Ectodermal cell (in vitro differentiated cells): Measurements from ENCODE around the gene PSTK.

Experiments
- H3K27ac ChIP-seq: 2 replicates; pipeline ENCODE4 v1.7.0; 2013; ENCODE audit warnings: mild to moderate bottlenecking, low read depth, low read length; ENCODE audit not compliant: insufficient read depth, poor library complexity, severe bottlenecking
- H3K27me3 ChIP-seq: 2 replicates; pipeline ENCODE4 v1.7.0; 2013; ENCODE audit warnings: mild to moderate bottlenecking, low read length; ENCODE audit not compliant: insufficient read depth, control insufficient read depth, poor library complexity, severe bottlenecking
- H3K36me3 ChIP-seq: one replicate; pipeline ENCODE4 v1.7.0; 2013; ENCODE audit warnings: low read length; ENCODE audit not compliant: control insufficient read depth, insufficient read depth
- H3K4me1 ChIP-seq: one replicate; pipeline ENCODE4 v1.7.0; 2013; ENCODE audit warnings: low read length; ENCODE audit not compliant: control insufficient read depth, insufficient read depth
- H3K4me3 ChIP-seq: 2 replicates; pipeline ENCODE4 v1.7.0; 2013; ENCODE audit warnings: low read depth, low read length, control low read depth; ENCODE audit not compliant: insufficient read depth
- H3K9me3 ChIP-seq: 2 replicates; pipeline ENCODE4 v1.7.0; 2013; ENCODE audit warnings: mild to moderate bottlenecking, low read length, moderate library complexity; ENCODE audit not compliant: control insufficient read depth
- WGBS, 2 experiments: methylation state at CpG; one replicate each; pipeline ENCODE4 v1.1.7; 2013; ENCODE audit warnings: missing lambda C conversion rate in 2 of 2; 5-methylcytosine and 5-hydroxymethylcytosine counted together

The PSTK gene

DNA sequence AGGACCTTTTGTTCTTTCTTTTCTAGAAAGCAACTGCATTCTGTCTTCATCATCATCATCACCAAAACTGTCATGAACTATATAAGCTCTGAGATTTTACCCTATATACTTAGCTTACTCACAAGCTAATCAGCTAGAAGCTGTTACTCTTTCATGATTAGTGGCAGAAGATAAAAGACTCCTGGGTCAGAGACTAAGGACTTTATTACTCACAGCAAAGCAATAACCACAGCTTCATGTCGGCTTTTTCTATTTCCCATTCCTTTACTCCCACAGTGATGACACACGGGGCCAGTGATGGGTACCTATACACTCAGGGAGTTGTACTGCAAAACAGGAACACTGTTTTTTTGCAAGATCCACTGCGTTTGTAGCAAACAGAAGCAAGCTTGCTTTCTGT lies 17.8 kb upstream of the PSTK start:
- Histone ChIP-seq H3K9me3 (no peaks in the 10 kb centered on the region), H3K4me3 (no peak overlapping the region), H3K4me1 (no peaks in the 10 kb centered on the region), H3K36me3 (no peaks in the 10 kb centered on the region), H3K27ac (no peak overlapping the region), H3K27me3 (no peaks in the 10 kb centered on the region)
- 72 to 74% methylated on average over 3 of the region's 3 CpGs for WGBS, 2 experiments

DNA sequence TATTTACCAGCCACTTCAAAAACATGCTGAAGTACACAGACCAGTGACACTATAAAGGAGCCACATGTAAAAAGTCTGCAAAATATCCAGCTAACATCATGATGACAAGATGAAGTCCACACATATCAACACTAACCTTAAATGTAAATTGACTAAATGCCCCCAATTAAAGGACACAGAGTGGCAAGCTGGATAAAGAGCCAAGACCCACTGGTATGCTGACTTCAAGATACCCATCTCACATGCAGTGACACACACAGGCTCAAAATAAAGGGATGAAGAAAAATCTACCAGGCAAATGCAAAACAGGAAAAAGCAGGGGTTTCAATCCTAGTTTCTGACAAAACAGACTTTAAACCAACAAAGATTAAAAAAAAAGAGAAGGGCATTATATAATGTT lies 13.3 kb upstream of the PSTK start:
- peaks cover 3% of the 10 kb centered on the region for H3K9me3 ChIP-seq
- H3K4me1 ChIP-seq: no peaks in the 10 kb centered on the region
- no peaks in the 10 kb centered on the region for H3K36me3 ChIP-seq
- H3K4me3 ChIP-seq: no peak overlapping the region
- H3K27ac ChIP-seq: no peak overlapping the region
- H3K27me3 ChIP-seq: no peaks in the 10 kb centered on the region

DNA sequence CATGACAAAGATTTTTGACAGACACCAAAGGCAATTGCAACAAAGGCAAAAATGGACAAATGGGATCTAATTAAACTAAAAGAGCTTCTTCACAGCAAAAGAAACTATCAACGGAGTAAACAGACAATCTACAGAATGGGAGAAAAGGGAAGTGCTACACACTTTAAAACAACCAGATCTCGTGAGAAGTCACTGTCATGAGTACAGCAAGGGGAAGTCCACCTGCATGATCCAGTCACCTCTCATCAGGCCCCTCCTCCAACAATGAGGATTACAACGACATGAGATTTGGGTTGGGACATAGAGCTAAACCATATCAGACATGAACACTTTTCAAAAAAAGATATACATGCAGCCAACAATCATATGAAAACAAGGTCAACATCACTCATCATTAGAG lies 11.5 kb upstream of the PSTK start:
- no peaks in the 10 kb centered on the region for H3K4me1 ChIP-seq
- no peak overlapping the region for H3K27ac ChIP-seq
- no peaks in the 10 kb centered on the region for H3K27me3 ChIP-seq
- WGBS, 2 experiments: 89 to 90% methylated on average over 3 of the region's 3 CpGs
- H3K36me3 ChIP-seq: no peaks in the 10 kb centered on the region
- no peak overlapping the region for H3K4me3 ChIP-seq
- peaks cover 3% of the 10 kb centered on the region for H3K9me3 ChIP-seq

DNA sequence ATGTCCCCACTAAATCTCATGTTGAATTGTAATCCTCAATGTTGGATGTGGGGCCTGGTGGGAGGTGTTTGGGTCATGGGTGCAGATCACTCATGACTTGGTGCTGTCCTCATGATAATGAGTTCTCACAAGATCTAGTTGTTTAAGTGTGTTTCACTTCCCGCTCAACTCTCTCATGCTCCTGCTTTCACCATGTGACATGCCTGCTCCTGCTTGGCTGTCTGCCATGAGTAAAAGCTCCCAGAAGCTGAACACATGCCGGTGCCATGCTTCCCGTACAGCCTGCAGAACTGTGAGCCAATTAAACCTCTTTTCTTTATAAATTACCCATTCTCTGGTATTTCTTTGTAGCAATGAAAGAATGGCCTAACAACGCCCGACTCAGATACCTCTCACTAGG lies 6.2 kb upstream of the PSTK start:
- no peaks in the 10 kb centered on the region for H3K27me3 ChIP-seq
- no peaks in the 10 kb centered on the region for H3K4me1 ChIP-seq
- no peaks in the 10 kb centered on the region for H3K9me3 ChIP-seq
- H3K36me3 ChIP-seq: no peaks in the 10 kb centered on the region
- no peak overlapping the region for H3K4me3 ChIP-seq
- WGBS, 2 experiments: 89 to 95% methylated on average over 5 of the region's 5 CpGs
- no peak overlapping the region for H3K27ac ChIP-seq

DNA sequence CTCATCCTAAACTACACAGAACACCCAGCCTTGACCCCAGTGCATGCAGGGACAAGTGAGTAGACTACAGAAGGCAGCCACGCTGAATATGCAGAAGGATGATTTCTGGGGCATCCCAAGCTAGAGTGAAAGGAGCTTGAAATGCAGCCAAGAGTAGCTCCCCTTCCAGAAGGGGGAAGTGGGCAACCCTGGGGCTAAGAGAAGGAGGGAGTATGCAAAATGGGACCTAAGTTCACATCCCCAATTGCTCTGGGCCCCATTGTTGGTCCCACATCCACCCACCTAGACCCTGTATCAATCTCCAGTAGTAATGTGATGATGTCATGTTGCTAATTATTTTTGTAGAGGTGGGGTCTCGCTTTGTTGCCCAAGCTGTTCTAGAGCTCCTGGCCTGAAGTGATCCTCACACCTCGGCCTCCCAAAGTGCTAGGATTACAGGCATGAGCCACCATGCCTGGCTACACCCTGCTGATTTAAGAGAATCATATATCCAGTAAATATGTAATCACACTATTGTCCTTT lies 5.6 kb upstream of the PSTK start:
- Histone ChIP-seq H3K36me3 (no peaks in the 10 kb centered on the region), H3K9me3 (no peaks in the 10 kb centered on the region), H3K4me3 (no peak overlapping the region), H3K4me1 (no peaks in the 10 kb centered on the region), H3K27me3 (no peaks in the 10 kb centered on the region), H3K27ac (no peak overlapping the region)
- WGBS, 2 experiments: 81 to 83% methylated on average over 3 of the region's 3 CpGs

DNA sequence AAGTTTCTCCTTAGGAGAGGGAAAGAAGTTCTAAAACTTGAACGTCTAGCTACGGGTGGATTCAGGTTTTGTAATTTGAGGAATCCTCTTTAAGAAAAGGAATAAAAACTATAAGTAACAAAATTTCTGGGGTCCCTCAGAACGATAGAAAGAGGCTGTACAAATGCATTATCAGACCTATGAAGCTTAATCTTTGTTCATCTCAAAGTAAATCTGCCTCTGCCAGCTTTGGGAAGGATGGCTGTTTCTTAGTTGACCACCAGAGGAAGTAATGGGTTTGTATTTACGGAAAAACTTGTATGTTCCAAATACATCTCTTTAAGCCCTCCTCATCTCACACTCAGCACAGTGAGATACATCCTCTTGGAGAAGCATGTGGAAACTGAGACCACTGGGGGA lies 864 bp downstream of the PSTK start:
- 23 to 41% methylated on average over 3 of the region's 4 CpGs for WGBS, 2 experiments
- no peak overlapping the region for H3K27ac ChIP-seq

DNA sequence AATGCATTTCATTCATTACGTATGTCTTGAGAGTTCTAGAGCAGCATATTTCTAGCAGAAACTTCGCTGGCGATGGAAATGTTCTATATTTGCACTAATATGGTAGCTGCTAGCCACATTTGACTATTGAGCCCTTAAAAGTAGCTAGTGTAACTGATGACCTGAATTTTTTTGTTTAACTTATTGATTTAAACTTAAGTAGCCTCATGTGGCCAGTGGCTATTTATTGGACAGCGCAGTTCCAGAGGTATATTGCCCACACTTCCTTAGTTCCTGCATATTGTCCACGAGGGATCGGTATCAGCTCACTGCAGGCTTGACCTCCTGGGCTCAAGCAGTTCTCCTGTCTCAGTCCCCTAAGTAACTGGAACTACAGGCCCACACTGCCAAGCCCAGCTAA lies 3.7 kb downstream of the PSTK start:
- no peaks in the 10 kb centered on the region for H3K4me1 ChIP-seq
- H3K27me3 ChIP-seq: no peaks in the 10 kb centered on the region
- 92 to 94% methylated on average over 6 of the region's 6 CpGs for WGBS, 2 experiments
- no peak overlapping the region for H3K4me3 ChIP-seq
- no peak overlapping the region for H3K27ac ChIP-seq
- H3K36me3 ChIP-seq: peaks cover 4% of the 10 kb centered on the region
- H3K9me3 ChIP-seq: no peaks in the 10 kb centered on the region

More for the DNA sequence above, 864 bp downstream of the PSTK start:
- Histone ChIP-seq H3K4me1 (no peaks in the 10 kb centered on the region), H3K36me3 (peaks cover 4% of the 10 kb centered on the region), H3K9me3 (no peaks in the 10 kb centered on the region), H3K27me3 (no peaks in the 10 kb centered on the region), H3K4me3 (peak overlapping the region; percentile 77)

DNA sequence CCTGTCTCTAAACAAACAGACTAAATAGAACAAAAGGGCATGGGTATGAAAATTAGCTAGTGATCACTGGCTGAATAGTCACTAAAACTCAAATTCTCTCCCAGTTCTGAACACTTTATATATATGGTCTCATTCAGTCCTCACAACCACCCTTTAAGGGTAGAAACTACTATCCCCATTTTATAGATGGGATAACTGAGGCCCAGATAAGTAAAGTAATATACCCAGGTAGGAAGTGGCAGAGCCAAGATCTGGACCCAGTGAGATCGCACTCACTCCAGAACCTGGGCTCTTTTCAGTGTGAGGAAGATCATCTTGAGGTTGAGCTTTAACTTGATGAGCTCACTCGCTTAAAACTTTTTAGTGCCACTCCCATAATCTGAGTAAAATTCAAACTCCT lies 4.5 kb downstream of the PSTK start:
- no peak overlapping the region for H3K4me3 ChIP-seq
- H3K27ac ChIP-seq: no peak overlapping the region
- H3K9me3 ChIP-seq: no peaks in the 10 kb centered on the region
- peaks cover 4% of the 10 kb centered on the region for H3K36me3 ChIP-seq
- 96% methylated on average over 2 of the region's 2 CpGs for WGBS, 2 experiments
- H3K4me1 ChIP-seq: no peaks in the 10 kb centered on the region
- no peaks in the 10 kb centered on the region for H3K27me3 ChIP-seq

DNA sequence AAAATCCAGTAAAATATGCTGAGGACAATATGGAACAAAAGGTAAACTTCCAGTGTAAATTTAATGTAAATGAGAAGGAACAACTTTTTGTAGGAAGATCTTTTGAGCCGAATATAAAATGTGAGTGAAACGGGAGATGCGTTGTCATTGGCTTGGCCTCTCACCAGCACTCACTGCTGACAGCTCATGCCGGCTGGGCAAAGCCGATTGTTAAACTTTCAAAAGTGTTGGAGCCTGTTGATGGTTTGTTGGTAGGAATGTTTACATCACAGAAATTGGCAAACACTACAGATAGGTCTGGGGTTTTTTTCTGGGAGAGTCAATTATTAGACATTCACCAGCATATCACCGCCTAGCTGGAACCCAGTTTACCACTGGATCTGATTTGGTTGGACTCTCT lies 6.1 kb downstream of the PSTK start:
- WGBS, 2 experiments: 97 to 98% methylated on average over 6 of the region's 6 CpGs
- Histone ChIP-seq H3K4me1 (no peaks in the 10 kb centered on the region), H3K27ac (no peak overlapping the region), H3K4me3 (no peak overlapping the region), H3K36me3 (peaks cover 4% of the 10 kb centered on the region), H3K27me3 (no peaks in the 10 kb centered on the region), H3K9me3 (no peaks in the 10 kb centered on the region)

DNA sequence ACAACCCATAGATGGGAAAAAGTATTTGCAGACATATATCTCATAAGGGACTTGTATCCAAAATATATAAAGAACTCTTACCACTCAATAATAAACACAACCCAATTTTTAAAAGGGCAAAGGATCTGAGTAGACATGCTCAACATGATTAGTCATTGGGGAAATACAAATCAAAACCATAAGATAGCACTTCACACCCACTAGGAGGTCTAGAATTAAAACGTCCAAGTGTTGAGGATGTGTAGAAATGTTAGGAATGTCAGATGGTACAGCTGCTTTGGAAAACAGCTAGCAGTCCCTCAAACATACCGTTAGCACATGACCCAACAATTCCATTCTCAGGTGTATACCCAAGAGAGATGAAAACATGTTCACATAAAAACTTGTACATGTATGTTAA lies 8.3 kb downstream of the PSTK start:
- Histone ChIP-seq H3K27ac (no peak overlapping the region), H3K4me3 (no peak overlapping the region), H3K27me3 (no peaks in the 10 kb centered on the region), H3K4me1 (no peaks in the 10 kb centered on the region), H3K9me3 (no peaks in the 10 kb centered on the region), H3K36me3 (peaks cover 4% of the 10 kb centered on the region)
- 86 to 95% methylated on average over 1 to 2 of the region's 2 CpGs for WGBS, 2 experiments

DNA sequence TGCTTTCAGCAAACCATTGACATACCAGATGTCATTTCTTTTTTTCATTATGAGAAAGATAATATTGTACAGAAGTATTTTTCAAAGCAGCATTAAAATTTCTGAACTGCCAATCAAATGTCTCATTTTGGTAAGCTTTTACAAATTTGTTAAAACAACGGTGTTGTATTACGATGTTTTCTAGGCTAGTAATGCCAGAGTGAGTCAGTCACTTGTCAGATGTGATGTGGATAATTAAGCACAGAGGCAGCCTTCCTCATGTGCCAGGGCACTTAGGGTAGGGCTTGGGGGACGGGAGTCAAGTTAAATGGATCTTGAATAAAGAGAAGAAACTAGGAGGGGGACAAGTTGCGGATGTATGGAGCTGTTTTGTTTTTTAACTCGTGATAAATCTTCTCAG lies 10.1 kb downstream of the PSTK start:
- Histone ChIP-seq H3K36me3 (no peaks in the 10 kb centered on the region), H3K27ac (no peak overlapping the region), H3K4me1 (no peaks in the 10 kb centered on the region), H3K9me3 (no peaks in the 10 kb centered on the region), H3K4me3 (no peak overlapping the region), H3K27me3 (no peaks in the 10 kb centered on the region)
- 56 to 63% methylated on average over 4 to 5 of the region's 5 CpGs for WGBS, 2 experiments
